GM18498 (cell line): Measurements from ENCODE around the gene CDHR5.

Experiments
- ATAC-seq: cut with Tn5 transposase; IDR thresholded peaks from one replicate; pipeline ENCODE4 v1.9.1; 2021; ENCODE audit warnings: mild to moderate bottlenecking, moderate library complexity; ENCODE audit not compliant: unreplicated experiment

CDHR5 gene

GRCh38 chr11:646214-646613 lies 21.5 kb upstream of the CDHR5 start:
- ATAC-seq, result no peak

DNA sequence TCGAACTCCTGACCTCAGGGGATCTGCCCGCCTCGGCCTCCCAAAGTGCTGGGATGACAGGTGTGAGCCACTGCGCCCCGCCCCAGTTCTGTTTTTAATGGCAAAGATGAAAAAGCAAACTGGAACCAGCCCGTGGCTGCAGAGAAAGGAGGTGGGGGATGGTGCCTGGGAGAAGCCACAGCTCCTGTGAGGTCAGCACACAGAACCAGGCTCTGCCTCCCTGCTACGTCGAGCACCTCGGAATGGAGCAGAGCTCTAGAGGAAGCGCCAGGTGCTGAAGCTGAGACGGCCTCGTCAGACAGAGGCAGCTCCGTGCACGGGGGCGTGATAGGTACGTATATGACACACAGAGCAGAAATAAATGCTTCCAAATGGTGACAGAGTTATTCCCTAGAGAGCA lies 20.8 kb upstream of the CDHR5 start:
- ATAC-seq, result no peak

DNA sequence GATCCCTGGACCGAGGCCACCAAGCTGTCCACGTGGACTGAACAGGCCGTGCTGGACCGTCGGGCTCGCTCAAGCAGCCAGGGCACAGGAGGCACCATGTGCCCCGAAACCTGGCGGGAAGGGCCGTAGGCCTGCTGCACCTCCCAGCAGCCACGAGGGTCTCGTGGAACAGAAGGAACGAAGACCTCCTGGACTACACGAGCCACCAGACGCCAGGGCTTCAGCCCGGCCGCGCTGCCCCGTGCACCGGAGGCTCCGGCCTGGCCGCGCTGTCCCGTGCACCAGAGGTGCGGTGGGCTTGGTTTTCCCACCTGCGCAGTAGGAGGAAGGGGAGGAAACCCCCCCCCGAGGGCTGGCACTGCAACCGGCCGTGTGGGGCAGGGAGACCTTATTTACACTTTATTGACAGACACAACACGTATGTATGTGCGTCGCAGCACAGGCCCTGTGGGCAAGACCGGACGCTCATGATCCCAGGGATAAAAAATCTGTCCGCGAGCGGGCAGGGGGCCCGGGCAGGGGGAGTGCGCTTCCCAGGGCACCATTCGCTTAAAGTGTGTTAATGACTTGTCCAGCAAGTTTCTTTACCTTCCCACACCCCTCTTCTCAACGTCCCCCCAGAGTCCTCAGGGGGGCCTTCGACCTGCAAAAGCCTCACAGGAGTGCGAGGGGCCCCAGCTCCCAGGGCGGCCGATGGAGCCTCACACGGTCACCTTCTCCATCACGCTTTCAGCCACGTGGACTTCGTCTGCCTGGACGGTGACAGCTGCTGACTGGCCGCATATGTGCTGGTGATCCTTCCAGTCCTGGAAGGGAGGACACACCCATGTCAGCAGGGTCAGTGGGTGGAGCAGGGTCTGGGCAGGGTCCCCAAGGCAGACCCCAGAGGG lies 19.3 kb upstream of the CDHR5 start:
- no peak for ATAC-seq

DNA sequence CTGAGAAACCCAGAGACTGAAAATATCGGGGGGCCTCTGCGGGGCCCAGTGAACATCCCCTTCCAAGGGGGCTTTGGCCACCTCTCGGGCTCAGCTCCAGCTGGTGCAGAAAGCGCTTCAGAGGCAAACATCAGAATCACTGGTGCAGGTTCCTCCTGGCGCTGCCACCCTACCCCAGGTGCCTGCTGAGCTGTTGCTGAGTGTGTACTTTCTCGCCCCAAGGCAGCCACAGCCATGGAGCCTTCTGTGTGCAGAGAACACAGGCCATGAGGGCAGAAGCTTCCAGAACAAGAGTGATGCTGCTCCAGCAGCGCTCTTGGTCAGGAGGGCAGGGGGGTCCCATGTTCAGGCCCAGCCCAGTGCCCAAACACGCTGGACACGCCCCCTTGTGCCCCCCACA lies 18.6 kb upstream of the CDHR5 start:
- ATAC-seq, result no peak

GRCh38 chr11:641806-642370 lies 17.1 kb upstream of the CDHR5 start:
- no peak for ATAC-seq

GRCh38 chr11:640021-640706 lies 15.4 kb upstream of the CDHR5 start:
- ATAC-seq, result no peak

GRCh38 chr11:639332-639955 lies 14.7 kb upstream of the CDHR5 start:
- no peak for ATAC-seq

GRCh38 chr11:638631-639331 lies 14.0 kb upstream of the CDHR5 start:
- no peak for ATAC-seq

DNA sequence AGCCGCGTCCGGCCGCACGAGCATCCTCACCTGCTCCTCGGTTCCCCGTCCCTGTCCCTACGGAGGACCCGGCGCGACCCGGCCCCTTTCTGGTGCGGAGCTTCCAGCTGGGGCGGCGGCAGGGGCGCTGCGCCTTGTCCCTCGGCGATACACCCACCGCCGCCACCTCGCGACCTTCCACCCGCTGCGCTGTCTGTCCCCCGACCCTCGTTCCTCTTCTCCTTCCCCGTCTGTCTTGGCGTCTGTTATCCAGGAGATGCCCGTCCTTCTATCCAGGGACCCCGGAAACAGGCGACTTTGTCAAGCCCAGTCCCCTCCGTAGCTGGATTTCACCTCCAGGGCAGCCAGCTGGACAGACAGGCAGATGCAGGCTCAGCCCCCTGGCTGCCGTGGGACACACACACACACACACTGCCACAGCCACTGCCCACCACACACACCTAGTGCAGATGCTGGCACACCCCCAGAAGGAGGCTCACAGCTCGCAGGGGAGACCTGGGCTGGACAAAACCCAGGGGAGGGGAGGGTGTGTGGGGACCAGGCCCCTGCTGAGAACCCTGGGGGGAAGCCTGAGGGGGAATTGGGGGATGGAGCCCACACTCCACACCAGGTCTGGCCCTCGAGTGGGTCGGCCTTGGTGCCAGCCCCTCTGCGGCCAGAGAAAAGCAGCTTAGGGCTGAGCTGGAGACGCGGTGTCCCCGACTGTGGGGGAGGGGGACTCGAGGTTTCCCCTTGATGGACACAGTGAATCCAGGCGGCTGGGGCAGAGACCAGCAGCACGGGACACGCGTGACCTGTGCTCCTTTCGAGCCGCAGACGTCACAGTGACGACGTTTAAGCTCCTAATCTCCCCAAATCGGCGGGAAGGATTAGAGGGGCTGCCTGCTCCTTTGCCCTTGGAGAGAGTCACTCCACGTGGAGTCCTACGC lies 13.1 kb upstream of the CDHR5 start:
- ATAC-seq, result no peak

GRCh38 chr11:637333-637592 lies 12.5 kb upstream of the CDHR5 start:
- ATAC-seq, result no peak

DNA sequence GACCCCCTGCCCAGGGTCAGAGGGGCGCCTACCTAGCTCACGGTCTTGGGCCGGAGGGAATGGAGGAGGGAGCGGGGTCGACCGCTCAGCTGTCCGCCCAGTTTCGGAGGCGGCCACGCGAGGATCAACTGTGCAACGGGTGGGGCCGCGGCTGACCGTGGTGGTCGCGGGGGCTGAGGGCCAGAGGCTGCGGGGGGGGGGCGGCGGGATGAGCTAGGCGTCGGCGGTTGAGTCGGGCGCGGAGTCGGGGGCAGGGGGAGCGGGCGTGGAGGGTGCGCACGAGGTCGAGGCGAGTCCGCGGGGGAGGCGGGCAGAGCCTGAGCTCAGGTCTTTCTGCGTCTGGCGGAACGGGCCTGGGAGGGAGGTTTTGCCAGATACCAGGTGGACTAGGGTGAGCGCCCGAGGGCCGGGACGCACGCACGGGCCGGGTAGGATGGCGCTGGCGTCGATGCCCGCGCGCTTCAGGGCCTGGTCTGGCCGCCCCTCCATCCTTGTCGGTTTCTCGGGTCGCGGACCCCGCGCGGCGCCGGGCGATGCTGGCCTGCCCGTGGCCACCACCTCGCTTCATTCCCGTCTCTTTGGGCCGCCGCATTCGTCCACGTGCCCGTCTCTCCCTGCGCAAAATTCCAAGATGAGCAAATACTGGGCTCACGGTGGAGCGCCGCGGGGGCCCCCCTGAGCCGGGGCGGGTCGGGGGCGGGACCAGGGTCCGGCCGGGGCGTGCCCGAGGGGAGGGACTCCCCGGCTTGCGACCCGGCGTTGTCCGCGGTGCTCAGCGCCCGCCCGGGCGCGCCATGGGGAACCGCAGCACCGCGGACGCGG lies 12.0 kb upstream of the CDHR5 start, which contains the start of gene DRD4:
TSS of gene DRD4 (plus strand) at position 759 of the 822 bp plus-strand sequence. CDS start at position 795, 36 bp downstream.
- no peak for ATAC-seq

- ATAC-seq, result no peak
Observed at GRCh38 chr11:635945-636510, 11.3 kb upstream of the CDHR5 start.

DNA sequence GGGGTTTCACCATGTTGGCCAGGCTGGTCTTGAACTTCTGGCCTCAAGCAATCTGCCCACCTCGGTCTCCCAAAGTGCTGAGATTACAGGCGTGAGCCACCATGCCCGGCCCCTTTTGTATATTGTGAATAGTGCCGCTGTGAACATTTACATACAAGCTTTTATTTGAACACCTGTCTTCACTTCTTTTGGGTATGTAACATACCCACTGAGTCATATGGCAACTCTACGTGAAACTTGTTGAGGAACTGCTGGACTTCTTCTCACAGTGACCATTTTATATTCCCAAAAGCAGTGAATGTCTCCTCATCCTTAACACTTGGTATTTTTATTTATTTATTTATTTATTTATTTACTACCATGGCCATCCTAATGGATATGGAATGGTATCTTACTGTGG lies 6.1 kb upstream of the CDHR5 start:
- ATAC-seq, result no peak

GRCh38 chr11:629237-629583 lies 4.5 kb upstream of the CDHR5 start:
- no peak for ATAC-seq

DNA sequence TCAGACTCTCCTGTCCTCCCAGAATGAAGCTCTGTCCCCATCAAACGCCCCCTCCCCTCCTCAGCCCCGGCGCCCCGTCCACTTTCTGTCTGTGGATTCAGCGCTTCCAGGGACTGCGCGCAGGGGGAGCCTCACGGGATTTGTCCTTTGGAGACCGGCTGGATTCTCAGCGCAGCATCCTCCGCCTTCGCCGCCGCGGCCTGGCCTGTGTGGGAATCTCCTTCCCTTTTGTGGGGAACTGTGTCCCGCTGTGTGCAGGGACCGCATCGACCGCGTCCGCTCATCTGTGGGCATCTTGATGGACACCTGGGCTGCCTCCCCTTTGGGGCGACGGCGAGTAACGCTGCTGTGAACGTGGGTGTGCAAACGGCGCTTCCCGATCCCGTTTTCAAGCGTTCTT lies 3.3 kb upstream of the CDHR5 start:
- no peak for ATAC-seq

GRCh38 chr11:627308-627576 lies 2.5 kb upstream of the CDHR5 start:
- ATAC-seq, result no peak

DNA sequence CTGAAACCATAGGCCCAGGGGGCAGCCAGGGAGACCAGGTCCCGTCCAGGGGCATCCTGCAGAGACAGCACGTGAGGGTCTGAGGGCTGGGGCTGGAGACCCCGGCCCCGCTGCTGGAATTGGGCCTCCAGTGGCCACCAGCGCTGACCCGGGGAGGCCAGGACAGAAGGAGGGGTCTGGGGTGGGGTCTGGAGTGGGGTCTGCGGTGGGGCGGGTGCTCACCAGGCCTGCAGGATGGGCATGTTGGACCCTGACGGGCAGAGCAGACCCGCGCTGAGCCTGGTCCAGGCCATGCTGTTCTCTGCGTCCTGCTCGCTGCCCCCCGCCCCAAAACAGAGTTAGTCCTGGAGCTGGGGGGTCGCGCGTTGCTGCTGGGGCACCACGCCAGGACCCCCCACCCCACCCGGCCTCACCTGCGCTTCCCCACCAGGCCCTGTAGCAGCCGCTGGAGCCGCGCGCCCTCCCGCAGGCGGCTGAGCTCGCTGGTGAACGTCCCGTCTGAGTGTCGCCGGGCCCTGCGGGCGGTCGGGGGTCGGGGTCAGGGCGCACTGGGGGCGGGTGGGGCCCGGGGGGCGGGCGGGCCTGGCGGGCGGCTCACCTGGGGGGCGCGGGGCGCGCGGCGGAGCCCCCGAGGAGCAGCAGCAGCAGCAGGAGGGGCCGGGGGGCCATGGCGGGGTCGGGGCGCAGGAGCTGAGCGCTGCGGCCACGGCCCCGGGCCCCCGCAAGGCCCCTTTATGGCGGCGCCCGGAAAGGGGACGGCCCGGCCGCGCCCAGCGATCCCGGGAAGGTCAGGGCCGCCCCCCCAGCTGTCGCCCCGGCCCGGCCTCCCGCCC lies 1.9 kb upstream of the CDHR5 start, which contains the start of gene SCT:
TSS of gene SCT (minus strand) at position 707 of the 833 bp plus-strand sequence. CDS start at position 669, 38 bp downstream.
- ATAC-seq, result no peak

DNA sequence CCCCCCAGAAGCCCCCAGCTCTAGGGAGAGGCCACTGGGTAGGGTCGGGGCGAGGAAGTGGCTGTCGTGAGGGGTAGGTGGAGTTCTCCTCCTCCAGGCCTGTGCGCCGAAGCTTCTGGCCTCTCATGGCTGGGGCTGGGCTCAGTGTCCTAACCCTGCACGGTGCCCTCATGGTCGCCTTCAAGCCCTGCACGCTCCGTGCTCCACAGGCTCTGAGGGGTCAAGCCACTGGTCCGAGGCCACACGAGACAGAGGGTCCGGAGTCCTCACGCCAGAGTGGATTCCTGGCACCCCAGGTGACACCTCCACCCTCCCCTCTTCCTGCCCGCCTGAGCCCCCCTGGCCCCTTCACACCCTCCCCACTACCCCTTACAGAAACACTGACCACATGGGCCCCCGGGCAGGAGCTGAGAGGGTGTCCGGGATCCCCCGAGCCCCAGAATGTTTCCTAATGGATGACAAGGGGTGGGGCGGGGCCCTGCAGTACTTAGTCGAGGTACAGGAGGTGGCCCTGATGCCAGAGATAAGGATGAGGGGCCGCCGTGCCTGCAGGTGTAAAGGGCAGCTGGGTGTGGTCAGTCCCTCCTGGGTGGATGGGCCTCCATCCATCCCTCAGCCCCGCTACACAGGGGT lies 997 bp upstream of the CDHR5 start:
- no peak for ATAC-seq
